ENCODE data around the gene COX7A2. TPM values are rescaled to one million over a fixed set of nuclear protein-coding genes. Genes with fewer than 3 reads are reported as not detected.

COX7A2 gene
- total RNA-seq, 6 experiments from 2014 or later, result 473 to 536 (median 489) TPM

DNA sequence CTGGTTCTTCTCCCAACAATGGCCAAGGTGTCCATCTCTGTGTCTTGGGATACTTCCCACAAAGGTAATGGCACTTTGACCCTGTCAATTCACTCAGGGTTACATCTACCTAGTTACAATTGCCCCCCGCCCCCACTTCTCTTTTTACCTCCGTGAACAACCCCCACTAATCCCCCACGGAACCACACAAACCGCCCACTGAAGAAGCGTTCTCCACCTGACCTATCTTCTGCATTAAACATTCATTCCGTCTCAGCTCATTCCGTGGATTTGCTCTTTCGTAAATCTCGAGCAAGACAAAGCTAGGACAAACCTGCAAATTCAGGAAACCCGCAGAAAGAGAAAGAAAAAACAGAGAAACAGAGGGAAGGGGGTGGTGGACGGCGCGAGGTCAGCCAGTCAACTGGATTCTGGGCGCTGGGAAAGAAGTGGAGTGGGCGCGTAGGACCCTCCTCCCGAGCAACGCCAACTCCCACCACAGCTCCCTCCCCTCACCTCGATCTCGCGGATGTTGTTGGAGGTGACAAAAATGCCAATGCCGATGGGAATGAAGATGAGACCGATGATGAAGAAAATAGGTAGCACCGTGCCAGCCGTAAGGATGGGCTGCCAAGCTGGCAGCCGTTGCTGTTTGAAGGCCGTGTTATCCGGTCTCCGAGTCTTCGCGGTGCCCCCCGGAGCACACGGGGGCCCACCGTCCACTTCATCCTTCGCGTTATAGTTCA is 40.5 kb upstream of the COX7A2 start:
- Mint-ChIP-seq H3K9me3 (no peaks in the 10 kb centered on the region), H3K4me1 (ENCODE audit: low read depth) (peaks cover 33% of the 10 kb centered on the region), H3K27ac (no peak overlapping the region), H3K36me3 (ENCODE audit: low read depth) (no peaks in the 10 kb centered on the region; the same call in 1 of the 2 replicates), H3K4me3 (no peak overlapping the region), H3K27me3 (ENCODE audit: insufficient read depth) (no peaks in the 10 kb centered on the region)
- TF ChIP-seq, protein P1, sequence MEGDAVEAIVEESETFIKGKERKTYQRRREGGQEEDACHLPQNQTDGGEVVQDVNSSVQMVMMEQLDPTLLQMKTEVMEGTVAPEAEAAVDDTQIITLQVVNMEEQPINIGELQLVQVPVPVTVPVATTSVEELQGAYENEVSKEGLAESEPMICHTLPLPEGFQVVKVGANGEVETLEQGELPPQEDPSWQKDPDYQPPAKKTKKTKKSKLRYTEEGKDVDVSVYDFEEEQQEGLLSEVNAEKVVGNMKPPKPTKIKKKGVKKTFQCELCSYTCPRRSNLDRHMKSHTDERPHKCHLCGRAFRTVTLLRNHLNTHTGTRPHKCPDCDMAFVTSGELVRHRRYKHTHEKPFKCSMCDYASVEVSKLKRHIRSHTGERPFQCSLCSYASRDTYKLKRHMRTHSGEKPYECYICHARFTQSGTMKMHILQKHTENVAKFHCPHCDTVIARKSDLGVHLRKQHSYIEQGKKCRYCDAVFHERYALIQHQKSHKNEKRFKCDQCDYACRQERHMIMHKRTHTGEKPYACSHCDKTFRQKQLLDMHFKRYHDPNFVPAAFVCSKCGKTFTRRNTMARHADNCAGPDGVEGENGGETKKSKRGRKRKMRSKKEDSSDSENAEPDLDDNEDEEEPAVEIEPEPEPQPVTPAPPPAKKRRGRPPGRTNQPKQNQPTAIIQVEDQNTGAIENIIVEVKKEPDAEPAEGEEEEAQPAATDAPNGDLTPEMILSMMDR (IDR thresholded peaks at IDR 0.05), result no peak
- DNase-seq, result no peak

DNA sequence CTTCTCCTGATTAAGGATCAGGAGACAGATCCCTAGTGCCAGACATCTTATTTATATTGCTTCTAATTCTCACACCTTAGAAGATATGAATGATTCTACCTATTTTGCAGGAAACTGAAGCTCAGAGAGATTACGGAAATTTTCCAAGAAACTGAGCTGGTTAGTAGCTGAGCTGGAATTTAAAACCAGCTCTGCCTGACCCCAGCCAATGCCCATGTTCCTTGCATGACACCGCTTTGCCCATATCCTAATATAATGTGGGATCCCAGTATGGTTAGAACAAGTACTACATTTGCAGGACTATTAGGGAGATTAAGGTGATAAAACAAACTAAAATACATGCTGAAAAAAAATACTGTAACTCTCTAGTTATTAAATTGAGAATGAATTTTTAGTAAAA is 39.1 kb upstream of the COX7A2 start:
- H3K27ac Mint-ChIP-seq, result peak overlapping the region; percentile 22; the same call in 1 of the 2 replicates
- peaks cover 10% of the 10 kb centered on the region for H3K36me3 Mint-ChIP-seq (ENCODE audit: low read depth)
- no peak for DNase-seq
- TF ChIP-seq, protein P1 (IDR thresholded peaks at IDR 0.05), result no peak
- H3K27me3 Mint-ChIP-seq (ENCODE audit: insufficient read depth), result no peaks in the 10 kb centered on the region
- no peaks in the 10 kb centered on the region for H3K9me3 Mint-ChIP-seq
- peaks cover 45% of the 10 kb centered on the region for H3K4me1 Mint-ChIP-seq (ENCODE audit: low read depth)
- H3K4me3 Mint-ChIP-seq, result no peak overlapping the region

- Mint-ChIP-seq H3K36me3 (ENCODE audit: low read depth) (peaks cover 15% of the 10 kb centered on the region), H3K27me3 (ENCODE audit: insufficient read depth) (no peaks in the 10 kb centered on the region), H3K9me3 (no peaks in the 10 kb centered on the region), H3K4me1 (ENCODE audit: low read depth) (peaks cover 51% of the 10 kb centered on the region), H3K4me3 (no peak overlapping the region; the same call in 1 of the 2 replicates), H3K27ac (peak overlapping the region; percentile 47)
- TF ChIP-seq, protein P1 (IDR thresholded peaks at IDR 0.05), result no peak
- DNase-seq, result no peak
Observed at GRCh38 chr6:75281653-75282052, 38.1 kb upstream of the COX7A2 start.

GRCh38 chr6:75280131-75280855 is 36.7 kb upstream of the COX7A2 start:
- Mint-ChIP-seq H3K9me3 (no peaks in the 10 kb centered on the region), H3K36me3 (ENCODE audit: low read depth) (peaks cover 22% of the 10 kb centered on the region), H3K4me3 (peak overlapping the region; percentile 58), H3K4me1 (ENCODE audit: low read depth) (peaks cover 65% of the 10 kb centered on the region), H3K27me3 (ENCODE audit: insufficient read depth) (no peaks in the 10 kb centered on the region), H3K27ac (peak overlapping the region; percentile 6)
- TF ChIP-seq, protein P1 (IDR thresholded peaks at IDR 0.05), result no peak
- DNase-seq, result no peak

DNA sequence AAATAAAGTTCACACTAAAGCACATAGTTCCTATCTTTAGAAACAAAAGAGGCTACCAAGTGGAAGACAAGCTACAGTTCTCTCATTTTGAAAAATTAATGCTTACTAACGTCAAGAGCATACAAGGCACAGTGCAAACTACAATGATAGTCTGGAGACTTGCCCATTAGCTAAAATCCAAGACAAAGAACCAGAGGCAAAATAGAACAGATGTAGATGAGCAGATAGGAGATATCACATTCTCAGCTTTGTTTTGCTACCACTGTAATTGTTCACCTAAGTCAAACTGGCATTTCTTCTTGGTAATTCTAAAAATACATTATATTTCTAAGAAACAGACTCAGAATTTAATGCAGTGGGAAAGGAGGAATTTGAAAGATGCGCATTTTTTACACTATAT is 35.8 kb upstream of the COX7A2 start:
- Mint-ChIP-seq H3K36me3 (ENCODE audit: low read depth) (peaks cover 29% of the 10 kb centered on the region), H3K4me3 (no peak overlapping the region), H3K27ac (no peak overlapping the region; the same call in 1 of the 2 replicates), H3K4me1 (ENCODE audit: low read depth) (peaks cover 73% of the 10 kb centered on the region), H3K27me3 (ENCODE audit: insufficient read depth) (no peaks in the 10 kb centered on the region), H3K9me3 (no peaks in the 10 kb centered on the region)
- no peak for DNase-seq
- TF ChIP-seq, protein P1 (IDR thresholded peaks at IDR 0.05), result no peak
